ENCODE results near the gene INO80. TPM values are rescaled to one million over a fixed set of nuclear protein-coding genes. Genes with fewer than 3 reads are reported as not detected.

Gene INO80
- total RNA-seq, 2 donors from 2014 or later: 14.8 to 17.5 TPM

- no peaks in the 10 kb centered on the region for H3K27me3 ChIP-seq (ENCODE audit: control insufficient read depth, insufficient read depth, low read length, poor library complexity, severe bottlenecking)
- TF ChIP-seq, protein P1, sequence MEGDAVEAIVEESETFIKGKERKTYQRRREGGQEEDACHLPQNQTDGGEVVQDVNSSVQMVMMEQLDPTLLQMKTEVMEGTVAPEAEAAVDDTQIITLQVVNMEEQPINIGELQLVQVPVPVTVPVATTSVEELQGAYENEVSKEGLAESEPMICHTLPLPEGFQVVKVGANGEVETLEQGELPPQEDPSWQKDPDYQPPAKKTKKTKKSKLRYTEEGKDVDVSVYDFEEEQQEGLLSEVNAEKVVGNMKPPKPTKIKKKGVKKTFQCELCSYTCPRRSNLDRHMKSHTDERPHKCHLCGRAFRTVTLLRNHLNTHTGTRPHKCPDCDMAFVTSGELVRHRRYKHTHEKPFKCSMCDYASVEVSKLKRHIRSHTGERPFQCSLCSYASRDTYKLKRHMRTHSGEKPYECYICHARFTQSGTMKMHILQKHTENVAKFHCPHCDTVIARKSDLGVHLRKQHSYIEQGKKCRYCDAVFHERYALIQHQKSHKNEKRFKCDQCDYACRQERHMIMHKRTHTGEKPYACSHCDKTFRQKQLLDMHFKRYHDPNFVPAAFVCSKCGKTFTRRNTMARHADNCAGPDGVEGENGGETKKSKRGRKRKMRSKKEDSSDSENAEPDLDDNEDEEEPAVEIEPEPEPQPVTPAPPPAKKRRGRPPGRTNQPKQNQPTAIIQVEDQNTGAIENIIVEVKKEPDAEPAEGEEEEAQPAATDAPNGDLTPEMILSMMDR (conservative IDR thresholded peaks at IDR 0.05): no peak
- H3K36me3 ChIP-seq (ENCODE audit: control insufficient read depth, insufficient read depth, low read length): peaks cover 94% of the 10 kb centered on the region
- Mint-ChIP-seq H3K4me3 (no peak overlapping the region), H3K36me3 (ENCODE audit: low read depth) (peaks cover 88% of the 10 kb centered on the region), H3K27me3 (ENCODE audit: insufficient read depth) (no peaks in the 10 kb centered on the region), H3K27ac (no peak overlapping the region), H3K4me1 (no peaks in the 10 kb centered on the region), H3K9me3 (no peaks in the 10 kb centered on the region)
- no peak for DNase-seq
- H3K27ac ChIP-seq (ENCODE audit: low read depth, low read length): no peak overlapping the region
- 96 to 100% methylated on average over 1 to 4 of the region's 5 CpGs for WGBS, 2 experiments (ENCODE audit: insufficient coverage in 1 of 2, insufficient read length in 1 of 2)
- no peaks in the 10 kb centered on the region for H3K4me1 ChIP-seq (ENCODE audit: control insufficient read depth, insufficient read depth, low read length)
- no peaks in the 10 kb centered on the region for H3K9me3 ChIP-seq (ENCODE audit: control insufficient read depth, low read length)
- H3K4me3 ChIP-seq (ENCODE audit: low read length): no peak overlapping the region
- H3K9ac ChIP-seq (ENCODE audit: extremely low read depth, low read length, poor library complexity, severe bottlenecking): no peak overlapping the region
Measured at GRCh38 chr15:40984406-40984805, 131.7 kb downstream of the INO80 start.

DNA sequence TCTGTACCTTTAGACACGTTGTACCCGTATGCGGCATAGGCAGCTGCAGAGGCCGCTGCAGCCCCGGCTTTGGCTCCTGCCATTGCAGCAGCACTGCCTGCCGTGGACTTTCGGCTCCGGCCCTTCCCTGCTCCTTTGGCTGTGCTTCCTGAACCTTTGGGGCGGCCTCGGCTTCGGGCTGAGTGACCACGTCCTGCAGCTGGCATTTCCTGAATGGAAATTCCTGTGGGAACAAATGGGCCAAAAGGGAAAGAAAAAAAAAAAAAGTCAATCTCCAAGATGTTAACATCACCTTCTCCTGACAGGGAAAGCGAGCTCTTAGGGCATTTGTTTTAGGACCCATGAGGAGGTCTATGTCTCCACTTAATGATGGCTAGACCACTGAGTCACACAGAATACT lies 133.2 kb downstream of the INO80 start:
- Mint-ChIP-seq H3K27ac (no peak overlapping the region), H3K27me3 (ENCODE audit: insufficient read depth) (no peaks in the 10 kb centered on the region), H3K9me3 (no peaks in the 10 kb centered on the region), H3K4me1 (no peaks in the 10 kb centered on the region), H3K4me3 (no peak overlapping the region), H3K36me3 (ENCODE audit: low read depth) (peaks cover 94% of the 10 kb centered on the region)
- no peaks in the 10 kb centered on the region for H3K4me1 ChIP-seq (ENCODE audit: control insufficient read depth, insufficient read depth, low read length)
- TF ChIP-seq, protein P1 (conservative IDR thresholded peaks at IDR 0.05): no peak
- H3K9me3 ChIP-seq (ENCODE audit: control insufficient read depth, low read length): no peaks in the 10 kb centered on the region
- no peaks in the 10 kb centered on the region for H3K27me3 ChIP-seq (ENCODE audit: control insufficient read depth, insufficient read depth, low read length, poor library complexity, severe bottlenecking)
- peaks cover 99% of the 10 kb centered on the region for H3K36me3 ChIP-seq (ENCODE audit: control insufficient read depth, insufficient read depth, low read length)
- 97 to 99% methylated on average over 10 to 13 of the region's 13 CpGs for WGBS, 2 experiments (ENCODE audit: insufficient coverage in 1 of 2, insufficient read length in 1 of 2)
- no peak overlapping the region for H3K9ac ChIP-seq (ENCODE audit: extremely low read depth, low read length, poor library complexity, severe bottlenecking)
- DNase-seq: no peak
- no peak overlapping the region for H3K4me3 ChIP-seq (ENCODE audit: low read length)
- no peak overlapping the region for H3K27ac ChIP-seq (ENCODE audit: low read depth, low read length)

GRCh38 chr15:40981186-40981585 lies 134.9 kb downstream of the INO80 start:
- H3K9ac ChIP-seq (ENCODE audit: extremely low read depth, low read length, poor library complexity, severe bottlenecking): no peak overlapping the region
- no peak overlapping the region for H3K4me3 ChIP-seq (ENCODE audit: low read length)
- no peak overlapping the region for H3K27ac ChIP-seq (ENCODE audit: low read depth, low read length)
- Mint-ChIP-seq H3K4me3 (no peak overlapping the region), H3K36me3 (ENCODE audit: low read depth) (peaks cover 92% of the 10 kb centered on the region), H3K4me1 (peaks cover 12% of the 10 kb centered on the region), H3K9me3 (no peaks in the 10 kb centered on the region), H3K27ac (no peak overlapping the region), H3K27me3 (ENCODE audit: insufficient read depth) (no peaks in the 10 kb centered on the region)
- WGBS, 2 experiments (ENCODE audit: insufficient coverage in 1 of 2, insufficient read length in 1 of 2): 90 to 99% methylated on average over 2 to 3 of the region's 3 CpGs
- TF ChIP-seq, protein P1 (conservative IDR thresholded peaks at IDR 0.05): no peak
- H3K4me1 ChIP-seq (ENCODE audit: control insufficient read depth, insufficient read depth, low read length): no peaks in the 10 kb centered on the region
- peaks cover 95% of the 10 kb centered on the region for H3K36me3 ChIP-seq (ENCODE audit: control insufficient read depth, insufficient read depth, low read length)
- DNase-seq: no peak
- H3K27me3 ChIP-seq (ENCODE audit: control insufficient read depth, insufficient read depth, low read length, poor library complexity, severe bottlenecking): no peaks in the 10 kb centered on the region
- no peaks in the 10 kb centered on the region for H3K9me3 ChIP-seq (ENCODE audit: control insufficient read depth, low read length)
